ENCODE measurements around the gene ZP3.
"Not testable (repeated sequence)": the region's sequence is repeated elsewhere in the genome, so short reads cannot be mapped to it uniquely, and the experiment has no call there.

- TF ChIP-seq CTCF, POLR2A (IDR thresholded peaks at IDR 0.05): not testable (repeated sequence)
These were observed 7.0 kb upstream of the ZP3 start for GRCh38 chr7:76417654-76418310.

Data from Peyer's patch (tissue), 4 donors.